Mesendoderm (in vitro differentiated cells): ENCODE results near the gene COMMD3.

ENCODE experiments used
- DNase-seq: peaks from one replicate; pipeline ENCODE4 v3.0.0; 2013
- H2AK5ac ChIP-seq: 2 replicates; pipeline ENCODE4 v1.6.1; 2013; ENCODE audit warnings: low read length, inconsistent platforms
- H2BK120ac ChIP-seq: 2 replicates; pipeline ENCODE4 v1.6.1; 2013; ENCODE audit warnings: low read depth, mild to moderate bottlenecking, low read length, moderate library complexity, mixed read lengths
- H2BK15ac ChIP-seq: replicated peaks from 2 replicates; pipeline ENCODE4 v1.6.1; 2013; ENCODE audit warnings: low read depth, mild to moderate bottlenecking, moderate library complexity
- H2BK5ac ChIP-seq: 2 replicates; pipeline ENCODE4 v1.6.1; 2013; ENCODE audit warnings: low read length, inconsistent platforms
- H3K18ac ChIP-seq: 2 replicates; pipeline ENCODE4 v1.6.1; 2013; ENCODE audit warnings: mild to moderate bottlenecking, low read length, mixed read lengths
- H3K23ac ChIP-seq: one replicate; pipeline ENCODE4 v1.6.1; 2013; ENCODE audit warnings: low read length
- H3K27ac ChIP-seq: 2 replicates; pipeline ENCODE4 v1.5.1; 2013; ENCODE audit warnings: low read depth, mild to moderate bottlenecking, inconsistent platforms, low read length, moderate library complexity
- H3K27me3 ChIP-seq: 2 replicates; pipeline ENCODE4 v1.6.1; 2013; ENCODE audit warnings: low read length, control low read depth, mild to moderate bottlenecking, inconsistent platforms; ENCODE audit not compliant: insufficient read depth, poor library complexity
- H3K36me3 ChIP-seq: 2 replicates; pipeline ENCODE4 v1.6.1; 2013; ENCODE audit warnings: low read length, inconsistent platforms; ENCODE audit not compliant: control insufficient read depth, insufficient read depth
- H3K4ac ChIP-seq: one replicate; pipeline ENCODE4 v1.6.1; 2013; ENCODE audit warnings: low read depth, mild to moderate bottlenecking, low read length, moderate library complexity
- H3K4me1 ChIP-seq: 2 replicates; pipeline ENCODE4 v1.6.1; 2013; ENCODE audit warnings: low read depth, low read length, inconsistent platforms; ENCODE audit not compliant: control insufficient read depth
- H3K4me2 ChIP-seq: 2 replicates; pipeline ENCODE4 v1.6.1; 2013; ENCODE audit warnings: low read length
- H3K4me3 ChIP-seq: 2 replicates; pipeline ENCODE4 v1.5.1; 2013; ENCODE audit warnings: mild to moderate bottlenecking, low read length
- H3K56ac ChIP-seq: one replicate; pipeline ENCODE4 v1.6.1; 2013; ENCODE audit warnings: low read length
- H3K79me1 ChIP-seq: 2 replicates; pipeline ENCODE4 v1.6.1; 2013; ENCODE audit warnings: low read length, inconsistent platforms
- H3K79me2 ChIP-seq: 2 replicates; pipeline ENCODE4 v1.6.1; 2013; ENCODE audit warnings: mild to moderate bottlenecking, low read length; ENCODE audit not compliant: control insufficient read depth, insufficient read depth
- H3K9ac ChIP-seq: 2 replicates; pipeline ENCODE4 v1.6.1; 2013; ENCODE audit warnings: low read length, inconsistent platforms
- H4K5ac ChIP-seq: one replicate; pipeline ENCODE4 v1.6.1; 2013; ENCODE audit warnings: low read length
- H4K8ac ChIP-seq: one replicate; pipeline ENCODE4 v1.6.1; 2013; ENCODE audit warnings: low read depth, mild to moderate bottlenecking, control low read depth, low read length, moderate library complexity
- WGBS: extraction: QIAGEN DNeasy Blood & Tissue Kit; methylation state at CpG from one replicate; pipeline ENCODE4 v1.1.7; 2013; ENCODE audit warnings: low lambda C conversion rate, missing lambda C conversion rate; ENCODE audit not compliant: insufficient coverage; ENCODE audit errors: extremely low coverage; 5-methylcytosine and 5-hydroxymethylcytosine counted together

COMMD3 gene

DNA sequence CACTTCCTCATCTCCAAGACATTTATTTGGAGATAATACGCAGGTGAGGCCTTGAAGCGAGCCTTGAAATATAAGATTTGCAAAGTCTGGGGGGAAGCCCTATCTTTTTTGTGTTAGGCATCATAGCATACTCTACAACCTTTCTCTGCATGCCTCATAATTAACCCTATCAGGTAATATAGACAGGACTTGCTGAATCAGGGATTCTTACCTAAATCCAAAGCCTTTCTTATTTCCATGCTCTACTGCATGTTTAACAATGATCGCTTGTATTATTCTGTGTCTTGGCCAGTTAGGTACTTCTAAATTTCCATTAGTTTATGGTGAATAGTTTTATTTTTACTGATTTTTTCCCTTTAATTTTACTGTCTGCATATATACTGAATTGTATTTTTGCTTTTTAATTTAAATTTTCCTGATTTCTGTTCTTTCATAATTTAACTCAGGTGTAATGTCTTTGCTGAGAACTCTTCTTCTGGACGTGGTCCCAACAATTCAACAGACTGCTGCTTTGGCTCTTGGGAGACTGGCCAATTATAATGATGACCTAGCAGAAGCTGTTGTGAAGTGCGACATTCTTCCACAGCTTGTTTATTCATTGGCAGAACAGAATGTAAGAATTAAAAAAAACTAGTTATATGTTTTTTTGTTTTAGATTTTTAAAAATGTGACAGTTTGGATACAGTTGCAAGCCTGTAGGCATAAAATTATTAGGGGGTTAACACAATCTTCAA, 48.4 kb downstream of the COMMD3 start:
- Histone ChIP-seq H3K27me3 (no peaks in the 10 kb centered on the region), H3K4me1 (no peaks in the 10 kb centered on the region), H2BK5ac (no peak overlapping the region), H3K56ac (no peak overlapping the region), H3K79me2 (no peaks in the 10 kb centered on the region), H3K4me2 (no peak overlapping the region), H2BK15ac (no peak overlapping the region), H2AK5ac (no peak overlapping the region), H4K8ac (no peak overlapping the region), H2BK120ac (no peak overlapping the region), H3K18ac (no peak overlapping the region), H4K5ac (no peak overlapping the region), H3K79me1 (no peaks in the 10 kb centered on the region), H3K4ac (no peak overlapping the region), H3K36me3 (no peaks in the 10 kb centered on the region), H3K9ac (no peak overlapping the region), H3K27ac (no peak overlapping the region), H3K23ac (no peak overlapping the region), H3K4me3 (no peak overlapping the region)
- no CpG with 5 or more reads among the region's 5 CpGs for WGBS
- DNase-seq = no peak

DNA sequence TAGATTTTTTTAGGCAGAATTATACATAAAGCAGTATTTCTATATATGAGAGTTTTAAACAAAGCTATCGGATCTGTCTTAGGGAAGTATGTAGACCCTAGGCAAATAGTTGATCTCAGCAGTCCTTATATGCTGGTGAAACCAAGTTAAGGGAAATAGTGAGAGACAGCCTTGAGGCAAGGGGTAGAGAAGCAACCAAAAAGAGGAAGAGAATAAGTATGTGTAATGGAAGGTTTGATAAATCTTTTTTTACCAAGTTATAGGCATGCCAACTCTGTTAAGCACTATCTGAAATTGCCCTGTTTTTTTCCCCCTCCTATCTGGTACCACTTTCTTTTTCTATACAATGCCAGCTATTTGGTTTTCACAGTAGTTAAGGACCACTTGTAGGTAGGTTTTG, 49.0 kb downstream of the COMMD3 start:
- H3K79me1 ChIP-seq = no peaks in the 10 kb centered on the region
- H3K79me2 ChIP-seq = no peaks in the 10 kb centered on the region
- H2BK15ac ChIP-seq = no peak overlapping the region
- no peak overlapping the region for H3K4ac ChIP-seq
- no peak overlapping the region for H2AK5ac ChIP-seq
- no peak for DNase-seq
- H3K18ac ChIP-seq = no peak overlapping the region
- H3K4me1 ChIP-seq = no peaks in the 10 kb centered on the region
- no CpG with 5 or more reads among the region's 1 CpG for WGBS
- H3K4me3 ChIP-seq = no peak overlapping the region
- H2BK120ac ChIP-seq = no peak overlapping the region
- no peak overlapping the region for H3K9ac ChIP-seq
- no peak overlapping the region for H3K56ac ChIP-seq
- no peak overlapping the region for H2BK5ac ChIP-seq
- H3K27ac ChIP-seq = no peak overlapping the region
- H4K8ac ChIP-seq = no peak overlapping the region
- no peak overlapping the region for H4K5ac ChIP-seq
- no peak overlapping the region for H3K23ac ChIP-seq
- H3K4me2 ChIP-seq = no peak overlapping the region
- no peaks in the 10 kb centered on the region for H3K36me3 ChIP-seq
- no peaks in the 10 kb centered on the region for H3K27me3 ChIP-seq

DNA sequence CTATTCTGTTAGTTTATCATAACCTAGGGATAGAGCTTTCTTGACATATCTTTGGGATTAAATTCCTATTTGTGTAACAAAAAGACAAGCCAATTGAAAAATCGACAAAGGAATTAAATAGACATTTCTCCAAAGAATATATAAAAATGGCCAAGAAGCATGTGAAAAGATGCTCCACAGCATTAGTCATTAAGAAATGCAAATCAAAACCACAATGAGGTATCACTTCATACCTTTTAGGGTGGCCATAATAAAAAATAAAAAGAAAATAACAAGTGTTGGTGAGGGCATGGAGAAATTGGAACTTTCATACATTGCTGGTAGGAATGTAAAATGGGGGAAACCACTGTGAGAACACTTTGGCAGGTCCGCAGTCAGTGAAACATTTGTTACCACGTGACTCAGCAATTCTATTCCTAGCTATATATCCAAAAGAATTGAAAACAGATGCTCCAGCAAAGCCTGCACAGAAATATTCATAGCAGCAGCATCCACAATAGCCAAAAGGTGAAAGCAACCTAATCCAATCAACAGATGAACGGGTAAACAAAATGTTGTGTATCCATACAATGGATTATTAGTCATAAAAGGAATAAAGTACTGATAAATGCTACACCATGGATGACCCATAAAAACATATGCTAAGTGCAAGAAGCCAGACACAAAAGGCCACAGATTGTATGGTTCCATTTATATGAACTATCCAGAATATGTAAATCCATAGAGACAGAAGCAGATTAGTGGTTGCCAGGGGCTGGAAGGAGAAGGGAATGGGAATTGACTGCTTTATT, 49.7 kb downstream of the COMMD3 start:
- Histone ChIP-seq H3K4me1 (no peaks in the 10 kb centered on the region), H3K18ac (no peak overlapping the region), H3K56ac (no peak overlapping the region), H3K27me3 (no peaks in the 10 kb centered on the region), H2BK15ac (no peak overlapping the region), H2AK5ac (no peak overlapping the region), H3K27ac (no peak overlapping the region), H2BK5ac (no peak overlapping the region), H4K8ac (no peak overlapping the region), H3K9ac (no peak overlapping the region), H2BK120ac (no peak overlapping the region), H3K23ac (no peak overlapping the region), H3K79me2 (no peaks in the 10 kb centered on the region), H3K79me1 (no peaks in the 10 kb centered on the region), H3K4me3 (no peak overlapping the region), H4K5ac (no peak overlapping the region), H3K4ac (no peak overlapping the region), H3K36me3 (no peaks in the 10 kb centered on the region), H3K4me2 (no peak overlapping the region)
- WGBS = no CpG with 5 or more reads among the region's 4 CpGs
- no peak for DNase-seq

DNA sequence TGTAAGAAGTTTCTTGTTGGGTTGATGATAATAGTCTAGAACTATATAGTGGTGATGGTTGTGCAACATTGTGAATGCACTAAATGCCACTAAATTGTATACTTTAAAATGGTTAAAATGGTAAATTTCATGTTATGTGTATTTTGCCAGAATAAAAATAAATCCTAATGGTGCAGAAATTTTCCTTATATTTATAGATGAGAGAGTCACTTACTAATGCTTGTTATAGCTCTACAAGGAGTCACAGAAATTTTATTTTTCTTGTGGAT, 50.2 kb downstream of the COMMD3 start:
- Histone ChIP-seq H2BK15ac (no peak overlapping the region), H3K4me1 (no peaks in the 10 kb centered on the region), H2BK120ac (no peak overlapping the region), H2AK5ac (no peak overlapping the region), H3K4me2 (no peak overlapping the region), H3K79me2 (no peaks in the 10 kb centered on the region), H3K4me3 (no peak overlapping the region), H3K56ac (no peak overlapping the region), H4K5ac (no peak overlapping the region), H3K4ac (no peak overlapping the region), H2BK5ac (no peak overlapping the region), H3K36me3 (no peaks in the 10 kb centered on the region), H3K9ac (no peak overlapping the region), H3K79me1 (no peaks in the 10 kb centered on the region), H3K27ac (no peak overlapping the region), H3K27me3 (no peaks in the 10 kb centered on the region), H3K18ac (no peak overlapping the region), H3K23ac (no peak overlapping the region), H4K8ac (no peak overlapping the region)
- no peak for DNase-seq

DNA sequence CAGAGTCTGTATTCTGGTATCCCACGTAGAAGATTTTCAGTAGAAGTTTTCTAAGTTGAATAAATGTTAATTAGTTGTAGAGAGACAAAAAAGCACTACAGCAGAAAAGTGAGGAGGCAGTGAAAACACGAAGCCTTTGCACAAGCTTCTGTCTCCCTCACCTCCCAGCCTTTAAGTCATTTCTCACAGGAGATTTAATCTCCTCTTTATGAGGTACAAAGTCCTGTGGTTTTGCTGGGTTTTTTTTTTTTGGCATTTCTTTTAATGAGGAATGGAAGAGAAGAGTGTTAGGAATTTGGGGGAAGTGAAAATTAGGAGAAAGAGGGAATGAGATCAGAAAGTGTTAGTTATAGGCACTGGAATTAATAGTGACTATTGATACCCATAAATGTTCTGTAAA, 50.6 kb downstream of the COMMD3 start:
- no peak overlapping the region for H3K4me3 ChIP-seq
- H2BK5ac ChIP-seq = no peak overlapping the region
- H3K9ac ChIP-seq = no peak overlapping the region
- H3K4me2 ChIP-seq = no peak overlapping the region
- H3K18ac ChIP-seq = no peak overlapping the region
- no peak overlapping the region for H4K8ac ChIP-seq
- no peaks in the 10 kb centered on the region for H3K36me3 ChIP-seq
- WGBS = no CpG with 5 or more reads among the region's 2 CpGs
- DNase-seq = no peak
- H3K27me3 ChIP-seq = no peaks in the 10 kb centered on the region
- no peak overlapping the region for H2BK15ac ChIP-seq
- H4K5ac ChIP-seq = no peak overlapping the region
- no peak overlapping the region for H2AK5ac ChIP-seq
- H3K23ac ChIP-seq = no peak overlapping the region
- H3K4me1 ChIP-seq = no peaks in the 10 kb centered on the region
- H3K27ac ChIP-seq = no peak overlapping the region
- H3K79me1 ChIP-seq = no peaks in the 10 kb centered on the region
- H3K56ac ChIP-seq = no peak overlapping the region
- H2BK120ac ChIP-seq = no peak overlapping the region
- H3K79me2 ChIP-seq = no peaks in the 10 kb centered on the region
- no peak overlapping the region for H3K4ac ChIP-seq

DNA sequence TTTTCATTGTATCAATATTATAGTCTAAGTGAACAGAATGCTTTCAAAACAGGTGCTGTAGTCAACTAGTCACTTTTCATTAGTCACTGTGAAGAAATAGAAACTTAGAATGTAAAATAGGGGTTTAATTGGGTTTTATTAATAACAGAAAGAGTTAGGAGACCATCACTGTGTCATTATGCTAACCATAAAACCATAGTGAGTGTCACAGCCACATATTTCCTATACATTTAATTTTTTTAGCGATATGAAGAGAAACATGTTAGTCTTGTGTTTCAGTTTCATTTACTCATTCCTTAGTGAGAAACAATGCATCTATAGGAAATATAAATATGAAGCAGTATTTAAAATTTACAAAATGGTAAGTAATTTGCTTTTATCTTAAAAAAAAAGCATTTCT, 51.3 kb downstream of the COMMD3 start:
- Histone ChIP-seq H3K56ac (no peak overlapping the region), H3K4me3 (no peak overlapping the region), H3K4ac (no peak overlapping the region), H2BK120ac (no peak overlapping the region), H3K4me1 (no peaks in the 10 kb centered on the region), H3K27ac (no peak overlapping the region), H3K79me2 (no peaks in the 10 kb centered on the region), H2BK15ac (no peak overlapping the region), H4K5ac (no peak overlapping the region), H2AK5ac (no peak overlapping the region), H3K36me3 (no peaks in the 10 kb centered on the region), H3K9ac (no peak overlapping the region), H4K8ac (no peak overlapping the region), H3K27me3 (no peaks in the 10 kb centered on the region), H3K18ac (no peak overlapping the region), H3K4me2 (no peak overlapping the region), H3K79me1 (no peaks in the 10 kb centered on the region), H3K23ac (no peak overlapping the region), H2BK5ac (no peak overlapping the region)
- no peak for DNase-seq
- WGBS = no CpG with 5 or more reads among the region's 1 CpG
